ENCODE data around the gene ZNF813. TPM values are rescaled to one million over a fixed set of nuclear protein-coding genes. Genes with fewer than 3 reads are reported as not detected.

The ZNF813 gene
- polyA plus RNA-seq, 1 experiment = 0.60 TPM

GRCh38 chr19:53518716-53519115 is 51.2 kb downstream of the ZNF813 start:
- POLR2A ChIA-PET = no interaction called here
- Histone ChIP-seq H3K36me3 (ENCODE audit: control insufficient read depth, insufficient read depth, low read length) (no peaks in the 10 kb centered on the region), H3K27me3 (ENCODE audit: control insufficient read depth, insufficient read depth, low read length) (no peaks in the 10 kb centered on the region), H3K4me3 (ENCODE audit: low read depth, low read length) (no peak overlapping the region)
- TF ChIP-seq CTCF (IDR thresholded peaks at IDR 0.05; ENCODE audit: insufficient read depth, low read depth, low read length) = no peak
- CTCF ChIA-PET = no interaction called here
- DNase-seq (ENCODE audit: low read depth) = no peak

- Histone ChIP-seq H3K27me3 (ENCODE audit: control insufficient read depth, insufficient read depth, low read length) (no peaks in the 10 kb centered on the region), H3K36me3 (ENCODE audit: control insufficient read depth, insufficient read depth, low read length) (no peaks in the 10 kb centered on the region), H3K4me3 (ENCODE audit: low read depth, low read length) (no peak overlapping the region)
- no peak for TF ChIP-seq CTCF (IDR thresholded peaks at IDR 0.05; ENCODE audit: insufficient read depth, low read depth, low read length)
- ChIA-PET CTCF (interaction anchor here (1.1 kb wide), 1 partner anchor 10 kb away, joined by 3 read pairs; no protein-coding TSS in a partner anchor), POLR2A (no interaction called here)
- no peak for DNase-seq (ENCODE audit: low read depth)
Observed at GRCh38 chr19:53519446-53519845, 51.9 kb downstream of the ZNF813 start.

GRCh38 chr19:53520163-53520546 is 52.6 kb downstream of the ZNF813 start:
- ChIA-PET POLR2A (no interaction called here), CTCF (interaction anchor here (1.0 to 1.1 kb wide), 2 partner anchors 10 to 11 kb away, joined by 3 read pairs; no protein-coding TSS in a partner anchor)
- TF ChIP-seq CTCF (IDR thresholded peaks at IDR 0.05; ENCODE audit: insufficient read depth, low read depth, low read length) = no peak
- no peak for DNase-seq (ENCODE audit: low read depth)
- Histone ChIP-seq H3K27me3 (ENCODE audit: control insufficient read depth, insufficient read depth, low read length) (no peaks in the 10 kb centered on the region), H3K4me3 (ENCODE audit: low read depth, low read length) (peak overlapping the region; percentile 85), H3K36me3 (ENCODE audit: control insufficient read depth, insufficient read depth, low read length) (no peaks in the 10 kb centered on the region)

- TF ChIP-seq CTCF (IDR thresholded peaks at IDR 0.05; ENCODE audit: insufficient read depth, low read depth, low read length) = no peak
- DNase-seq (ENCODE audit: low read depth) = peak; percentile 95
- Histone ChIP-seq H3K4me3 (ENCODE audit: low read depth, low read length) (peak overlapping the region; percentile 85), H3K36me3 (ENCODE audit: control insufficient read depth, insufficient read depth, low read length) (no peaks in the 10 kb centered on the region), H3K27me3 (ENCODE audit: control insufficient read depth, insufficient read depth, low read length) (no peaks in the 10 kb centered on the region)
- POLR2A ChIA-PET = interaction anchor here (0.6 kb wide), 2 partner anchors 76 to 928 kb away, joined by 3 read pairs; partner anchors contain the start of gene LENG8
- CTCF ChIA-PET = interaction anchor here (1.0 kb wide), 1 partner anchor 10 kb away, joined by 3 read pairs; no protein-coding TSS in a partner anchor
Observed at GRCh38 chr19:53520547-53521372, 53.2 kb downstream of the ZNF813 start.

GRCh38 chr19:53521373-53522202 is 54.1 kb downstream of the ZNF813 start:
- TF ChIP-seq CTCF (IDR thresholded peaks at IDR 0.05; ENCODE audit: insufficient read depth, low read depth, low read length) = no peak
- no peaks in the 10 kb centered on the region for H3K36me3 ChIP-seq (ENCODE audit: control insufficient read depth, insufficient read depth, low read length)
- H3K27me3 ChIP-seq (ENCODE audit: control insufficient read depth, insufficient read depth, low read length) = no peaks in the 10 kb centered on the region
- CTCF ChIA-PET = interaction anchor here (1.0 kb wide), 1 partner anchor 11 kb away, joined by 3 read pairs; no protein-coding TSS in a partner anchor
- H3K4me3 ChIP-seq (ENCODE audit: low read depth, low read length) = peak overlapping the region; percentile 85
- POLR2A ChIA-PET = no interaction called here
- no peak for DNase-seq (ENCODE audit: low read depth)
